A549 (cell line): ENCODE results near the gene CADM1.

Experiments
- CBX2 ChIP-seq: fragments of 200-600 bp; sonication (generic); IDR thresholded peaks from 2 replicates; pipeline ENCODE4 v1.6.1; 2016; ENCODE audit warnings: low read depth, mild to moderate bottlenecking, borderline replicate concordance
- CEBPB ChIP-seq, 2 experiments: fragments of >200 bp in 1 of 2; sonication (Bioruptor Twin) in 1 of 2; formaldehyde crosslinking in 1 of 2; IDR thresholded peaks; 2 replicates each; pipeline ENCODE4 v1.6.1; 2012 to 2016
- CTCF ChIP-seq: fragments of >200 bp; sonication (Bioruptor Twin); formaldehyde crosslinking; IDR thresholded peaks from 3 replicates; pipeline ENCODE4 v1.5.1; 2016
- EP300 ChIP-seq, 2 experiments: fragments of >200 bp; sonication (Bioruptor Twin); formaldehyde crosslinking; IDR thresholded peaks; 2 replicates in 1 of 2; 3 replicates in 1 of 2; pipeline ENCODE4 v1.6.1; 2016 to 2017
- JUN ChIP-seq, 2 experiments: fragments of >200 bp; sonication (Bioruptor Twin); formaldehyde crosslinking; IDR thresholded peaks; 2 replicates in 1 of 2; 3 replicates in 1 of 2; pipeline ENCODE4 v1.6.1; 2016 to 2017
- MAX ChIP-seq: IDR thresholded peaks from 2 replicates; pipeline ENCODE4 v1.6.1; 2012
- POLR2A ChIP-seq: IDR thresholded peaks from 2 replicates; pipeline ENCODE4 v1.6.1; 2012; ENCODE audit warnings: mild to moderate bottlenecking, low read length
- RAD21 ChIP-seq, 2 experiments: fragments of >200 bp in 1 of 2; sonication (Bioruptor Twin) in 1 of 2; formaldehyde crosslinking in 1 of 2; IDR thresholded peaks in 1 of 2; conservative IDR thresholded peaks in 1 of 2; 2 replicates in 1 of 2; 3 replicates in 1 of 2; pipeline ENCODE4 v1.6.1; 2012 to 2018; ENCODE audit warnings: inconsistent platforms in 1 of 2
- RFX5 ChIP-seq: fragments of 450-650 bp; IDR thresholded peaks from 2 replicates; pipeline ENCODE4 v1.7.1; 2014; ENCODE audit warnings: antibody characterized with exemption, mild to moderate bottlenecking, moderate library complexity
- ZC3H11A ChIP-seq: fragments of 450-650 bp; IDR thresholded peaks from 2 replicates; pipeline ENCODE4 v1.6.1; 2014; ENCODE audit warnings: antibody characterized with exemption, mild to moderate bottlenecking
- TF ChIP-seq, protein P1 (sequence below): fragments of >200 bp; sonication (Bioruptor Twin); formaldehyde crosslinking; IDR thresholded peaks from 3 replicates; pipeline ENCODE4 v1.6.1; 2016

DNA sequence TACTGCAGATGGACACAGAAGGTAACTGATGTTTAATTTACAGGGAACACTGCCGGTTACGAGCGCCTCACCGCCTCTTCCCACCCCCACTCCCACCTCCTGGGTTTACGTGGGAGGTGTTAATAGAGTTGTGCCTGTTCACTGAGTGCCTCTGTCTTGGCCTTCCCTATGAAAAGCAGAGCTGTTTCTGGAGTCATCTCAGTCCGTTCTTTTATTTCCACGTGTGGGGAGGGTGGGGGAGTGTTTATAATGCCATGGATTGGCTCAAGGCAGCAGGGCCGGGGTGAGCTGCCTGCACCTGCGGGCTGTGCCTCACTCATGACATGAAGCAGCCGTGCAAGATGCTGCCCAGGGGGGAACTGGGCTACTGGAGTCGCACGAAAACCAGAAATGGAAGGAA is 322.7 kb downstream of the CADM1 start:
- TF ChIP-seq CTCF: no peak
- TF ChIP-seq RFX5: no peak
- no peak for TF ChIP-seq POLR2A
- no peak for TF ChIP-seq CEBPB (IDR thresholded peaks at IDR 0.05)
- TF ChIP-seq EP300 (IDR thresholded peaks at IDR 0.05): no peak
- no peak for TF ChIP-seq MAX
- no peak for TF ChIP-seq ZC3H11A
- TF ChIP-seq, protein P1, sequence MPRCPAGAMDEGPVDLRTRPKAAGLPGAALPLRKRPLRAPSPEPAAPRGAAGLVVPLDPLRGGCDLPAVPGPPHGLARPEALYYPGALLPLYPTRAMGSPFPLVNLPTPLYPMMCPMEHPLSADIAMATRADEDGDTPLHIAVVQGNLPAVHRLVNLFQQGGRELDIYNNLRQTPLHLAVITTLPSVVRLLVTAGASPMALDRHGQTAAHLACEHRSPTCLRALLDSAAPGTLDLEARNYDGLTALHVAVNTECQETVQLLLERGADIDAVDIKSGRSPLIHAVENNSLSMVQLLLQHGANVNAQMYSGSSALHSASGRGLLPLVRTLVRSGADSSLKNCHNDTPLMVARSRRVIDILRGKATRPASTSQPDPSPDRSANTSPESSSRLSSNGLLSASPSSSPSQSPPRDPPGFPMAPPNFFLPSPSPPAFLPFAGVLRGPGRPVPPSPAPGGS: no peak
- TF ChIP-seq RAD21 (conservative IDR thresholded peaks at IDR 0.05 in 1 of 2, IDR thresholded peaks at IDR 0.05 in 1 of 2): no peak
- no peak for TF ChIP-seq JUN (IDR thresholded peaks at IDR 0.05)
- no peak for TF ChIP-seq CBX2
